ENCODE measurements around the gene NINJ1.

NINJ1 gene

DNA sequence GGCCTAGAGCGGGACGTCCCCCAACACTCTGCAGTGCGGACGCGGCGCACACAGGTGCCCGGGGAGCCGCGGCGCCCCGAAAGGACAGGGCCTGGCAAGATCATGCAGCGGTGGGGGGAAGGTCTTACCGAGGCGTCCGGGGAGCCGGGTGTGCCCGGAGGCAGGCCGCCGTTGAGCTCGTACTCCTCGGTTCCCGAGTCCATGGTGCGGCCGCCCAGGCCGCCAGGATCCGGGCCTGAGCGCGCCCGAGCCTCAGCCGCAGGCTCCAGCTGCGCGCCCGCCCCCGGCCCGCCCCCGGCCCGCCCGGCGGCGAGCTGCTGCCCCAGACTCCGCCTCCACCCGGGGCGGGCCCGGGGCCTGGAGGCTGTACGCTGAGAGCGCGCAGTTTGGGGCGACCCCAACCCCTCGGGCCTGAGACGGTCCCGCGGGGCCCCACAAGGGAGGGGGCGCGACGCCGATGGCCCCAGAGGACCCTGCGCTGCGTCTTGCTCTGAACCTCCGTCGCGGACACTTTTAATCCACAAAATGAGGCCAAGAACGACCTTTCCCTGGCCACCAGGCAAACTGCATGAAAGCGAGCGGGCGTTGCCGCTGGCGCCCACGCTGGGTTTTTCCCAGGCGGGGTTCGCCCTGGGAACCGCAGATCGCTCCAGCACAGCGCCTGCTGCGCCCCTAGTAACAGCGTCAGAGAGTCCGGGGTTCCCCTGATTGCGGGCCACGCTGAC lies at the start of gene NINJ1:
NINJ1 (minus strand) TSS at position 237 of the 725 bp plus-strand sequence; CDS start at position 203, 34 bp downstream.
- DNase-seq (ENCODE audit: extremely low read depth, low read depth), result no peak
- no peak for TF ChIP-seq CTCF (IDR thresholded peaks at IDR 0.05; ENCODE audit: low read depth, low read length)

DNA sequence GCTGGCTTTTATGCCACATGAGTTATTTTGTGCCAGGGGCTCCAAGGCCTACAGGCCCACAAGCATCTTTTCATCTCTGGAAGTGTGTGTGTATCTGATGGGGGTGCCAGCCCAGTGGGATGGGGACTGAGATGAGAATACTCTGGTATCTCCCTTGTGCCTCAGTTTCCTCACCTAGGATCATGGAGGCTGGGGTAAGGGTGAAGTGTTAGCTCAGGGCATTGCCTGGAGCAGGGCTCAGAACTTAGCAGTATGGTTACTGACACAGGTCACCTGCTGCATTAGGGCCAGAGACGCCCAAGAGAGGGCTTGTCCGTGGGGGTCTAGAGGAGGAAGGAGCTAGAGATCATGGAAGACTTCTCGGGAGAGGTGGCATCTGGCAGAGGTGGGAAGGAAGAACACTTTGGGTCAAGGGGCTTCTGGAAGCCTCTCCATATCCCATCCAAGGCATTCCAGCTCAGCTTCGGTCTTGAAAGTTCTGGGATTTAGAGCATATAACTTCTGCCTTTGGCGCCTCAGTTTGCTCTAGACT lies 49.1 kb upstream of the NINJ1 start:
- TF ChIP-seq CTCF (IDR thresholded peaks at IDR 0.05; ENCODE audit: low read depth, low read length), result no peak

DNA sequence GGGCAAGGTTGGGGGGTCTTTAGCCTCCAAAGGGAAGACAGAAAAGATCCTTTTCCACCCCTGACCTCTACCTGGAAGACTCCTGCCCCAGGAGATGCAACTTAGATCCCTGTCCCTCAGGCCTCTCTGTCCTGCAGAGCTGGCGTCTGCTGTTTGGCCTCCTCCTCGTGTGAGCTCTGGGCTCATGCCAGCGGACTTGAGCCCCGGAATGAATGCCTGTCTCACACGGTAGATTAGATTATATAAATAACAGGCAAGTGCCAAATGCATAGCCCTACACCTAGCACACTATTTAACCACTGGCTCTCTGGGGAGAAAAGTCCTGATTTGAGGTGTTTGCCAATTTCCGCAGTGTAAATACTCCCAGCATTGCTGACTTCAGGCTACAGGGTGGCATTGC lies 48.5 kb upstream of the NINJ1 start:
- TF ChIP-seq CTCF (IDR thresholded peaks at IDR 0.05; ENCODE audit: low read depth, low read length), result no peak
- no peak for DNase-seq (ENCODE audit: extremely low read depth, low read depth)

More for the DNA sequence above, 49.1 kb upstream of the NINJ1 start:
- DNase-seq (ENCODE audit: extremely low read depth, low read depth), result no peak

GRCh38 chr9:93181672-93182435 lies 47.8 kb upstream of the NINJ1 start:
- DNase-seq (ENCODE audit: extremely low read depth, low read depth), result no peak
- TF ChIP-seq CTCF (IDR thresholded peaks at IDR 0.05; ENCODE audit: low read depth, low read length), result no peak

DNA sequence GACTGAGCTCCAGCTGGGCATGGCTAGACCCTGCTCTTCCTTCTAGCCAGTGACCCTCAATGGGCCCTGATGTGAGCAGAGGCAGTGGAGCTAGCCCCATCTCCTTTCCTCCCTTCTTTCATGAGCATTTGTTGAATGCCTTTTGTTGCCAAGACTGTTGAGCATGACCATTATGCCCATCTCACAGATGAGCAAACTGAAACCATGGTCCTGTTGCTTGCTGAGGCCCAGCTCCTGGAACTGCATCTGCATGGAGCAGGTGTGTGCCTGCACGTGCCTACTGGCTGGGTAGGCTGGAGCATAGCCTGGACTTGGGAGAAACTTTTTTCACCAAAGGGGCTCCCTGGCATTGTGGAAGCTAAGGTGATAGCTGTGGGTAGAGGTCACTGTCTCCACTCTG lies 46.9 kb upstream of the NINJ1 start:
- no peak for DNase-seq (ENCODE audit: extremely low read depth, low read depth)
- TF ChIP-seq CTCF (IDR thresholded peaks at IDR 0.05; ENCODE audit: low read depth, low read length), result no peak

DNA sequence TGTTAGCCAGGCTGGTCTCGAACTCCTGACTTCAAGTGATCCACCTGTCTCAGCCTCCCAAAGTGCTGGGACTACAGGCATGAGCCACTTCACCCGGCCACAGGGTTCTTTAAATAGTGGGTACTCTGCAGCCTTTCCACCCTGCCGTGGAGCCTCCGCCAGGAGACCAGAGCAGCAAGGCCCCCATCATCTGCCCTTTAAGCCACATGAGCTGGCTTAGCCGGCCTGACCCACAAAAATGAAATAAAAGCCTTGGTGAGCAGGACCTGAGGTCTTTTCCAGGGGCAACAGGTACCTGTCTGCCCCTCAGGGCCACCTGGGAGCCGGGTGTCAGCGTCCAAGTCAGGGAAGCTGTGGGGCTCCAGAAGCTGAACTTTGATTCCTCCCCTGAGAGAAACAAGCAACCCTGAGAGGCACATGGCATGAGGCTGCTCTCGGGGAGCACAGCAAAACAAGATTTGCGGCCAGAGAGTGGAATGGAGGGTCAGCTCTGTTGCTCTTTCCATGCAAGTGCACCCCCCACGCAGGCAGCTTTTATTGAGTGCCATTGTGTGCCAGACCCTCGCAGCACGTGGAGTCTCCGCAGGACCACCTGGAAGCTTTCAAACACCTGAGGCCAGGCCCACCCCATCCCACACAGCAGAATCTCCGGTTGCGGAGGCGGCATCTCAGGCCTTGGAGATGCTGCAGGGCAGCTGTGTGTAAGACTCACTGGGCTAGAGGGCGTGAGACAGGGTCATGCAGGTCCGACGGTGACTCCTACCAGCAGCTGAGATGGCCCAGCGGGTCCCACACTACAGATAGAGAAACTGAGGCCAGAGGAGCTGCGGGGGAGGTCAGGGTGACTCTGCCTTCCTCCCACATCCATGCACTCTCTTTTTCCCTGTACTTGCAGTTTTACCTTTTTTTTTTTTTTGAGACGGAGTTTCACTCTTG lies 45.1 kb upstream of the NINJ1 start:
- DNase-seq (ENCODE audit: extremely low read depth, low read depth), result no peak
- no peak for TF ChIP-seq CTCF (IDR thresholded peaks at IDR 0.05; ENCODE audit: low read depth, low read length)
